D721Med (cell line): Measurements from ENCODE around the gene TFCP2L1.

Experiments used
- DNase-seq: peaks from one replicate; pipeline ENCODE4 v3.0.0; 2011; ENCODE audit warnings: low spot score; ENCODE audit not compliant: insufficient read length
- FAIRE-seq: peaks from 2 replicates; lab custom pipeline; 2011; peaks lifted over from hg19 to GRCh38; lab: Jason Lieb, UNC
- TF ChIP-seq, protein P1 (sequence below): IDR thresholded peaks from 2 replicates; pipeline ENCODE4 v1.5.1; 2012; ENCODE audit warnings: mild to moderate bottlenecking, control low read depth; ENCODE audit not compliant: insufficient read depth; ENCODE audit errors: missing control alignments

The TFCP2L1 gene

GRCh38 chr2:121254748-121255147, 30.3 kb downstream of the TFCP2L1 start:
- DNase-seq = no peak
- TF ChIP-seq, protein P1, sequence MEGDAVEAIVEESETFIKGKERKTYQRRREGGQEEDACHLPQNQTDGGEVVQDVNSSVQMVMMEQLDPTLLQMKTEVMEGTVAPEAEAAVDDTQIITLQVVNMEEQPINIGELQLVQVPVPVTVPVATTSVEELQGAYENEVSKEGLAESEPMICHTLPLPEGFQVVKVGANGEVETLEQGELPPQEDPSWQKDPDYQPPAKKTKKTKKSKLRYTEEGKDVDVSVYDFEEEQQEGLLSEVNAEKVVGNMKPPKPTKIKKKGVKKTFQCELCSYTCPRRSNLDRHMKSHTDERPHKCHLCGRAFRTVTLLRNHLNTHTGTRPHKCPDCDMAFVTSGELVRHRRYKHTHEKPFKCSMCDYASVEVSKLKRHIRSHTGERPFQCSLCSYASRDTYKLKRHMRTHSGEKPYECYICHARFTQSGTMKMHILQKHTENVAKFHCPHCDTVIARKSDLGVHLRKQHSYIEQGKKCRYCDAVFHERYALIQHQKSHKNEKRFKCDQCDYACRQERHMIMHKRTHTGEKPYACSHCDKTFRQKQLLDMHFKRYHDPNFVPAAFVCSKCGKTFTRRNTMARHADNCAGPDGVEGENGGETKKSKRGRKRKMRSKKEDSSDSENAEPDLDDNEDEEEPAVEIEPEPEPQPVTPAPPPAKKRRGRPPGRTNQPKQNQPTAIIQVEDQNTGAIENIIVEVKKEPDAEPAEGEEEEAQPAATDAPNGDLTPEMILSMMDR = no peak
- no peak for FAIRE-seq

DNA sequence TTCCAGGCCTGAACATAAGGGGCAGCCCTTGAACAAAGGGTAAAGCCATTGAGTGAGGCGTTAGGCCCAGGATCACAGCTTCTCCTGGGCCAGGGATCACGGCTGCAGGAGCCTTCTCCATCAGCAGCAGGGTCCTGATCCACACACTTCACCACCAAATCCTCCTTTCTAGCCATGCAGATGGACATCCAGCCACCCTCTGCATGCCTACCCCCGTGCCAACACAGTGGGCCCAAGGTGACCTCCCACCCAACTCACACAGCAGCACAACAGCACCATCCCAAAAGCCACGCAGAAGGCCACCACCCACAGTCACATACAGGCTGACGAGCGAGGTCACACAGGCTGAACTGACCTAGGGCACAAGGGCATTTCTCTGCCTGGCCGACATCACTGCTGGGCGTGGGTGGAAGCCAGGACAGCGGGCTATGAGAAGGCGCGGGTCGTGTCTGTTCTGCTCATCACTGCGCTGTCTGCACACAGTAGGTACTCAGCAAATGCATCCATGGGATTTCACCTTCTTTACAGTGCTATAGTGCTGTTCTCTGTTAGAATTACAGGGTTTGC, 31.2 kb downstream of the TFCP2L1 start:
- DNase-seq (no peak), FAIRE-seq (no peak)
- TF ChIP-seq, protein P1 = no peak

DNA sequence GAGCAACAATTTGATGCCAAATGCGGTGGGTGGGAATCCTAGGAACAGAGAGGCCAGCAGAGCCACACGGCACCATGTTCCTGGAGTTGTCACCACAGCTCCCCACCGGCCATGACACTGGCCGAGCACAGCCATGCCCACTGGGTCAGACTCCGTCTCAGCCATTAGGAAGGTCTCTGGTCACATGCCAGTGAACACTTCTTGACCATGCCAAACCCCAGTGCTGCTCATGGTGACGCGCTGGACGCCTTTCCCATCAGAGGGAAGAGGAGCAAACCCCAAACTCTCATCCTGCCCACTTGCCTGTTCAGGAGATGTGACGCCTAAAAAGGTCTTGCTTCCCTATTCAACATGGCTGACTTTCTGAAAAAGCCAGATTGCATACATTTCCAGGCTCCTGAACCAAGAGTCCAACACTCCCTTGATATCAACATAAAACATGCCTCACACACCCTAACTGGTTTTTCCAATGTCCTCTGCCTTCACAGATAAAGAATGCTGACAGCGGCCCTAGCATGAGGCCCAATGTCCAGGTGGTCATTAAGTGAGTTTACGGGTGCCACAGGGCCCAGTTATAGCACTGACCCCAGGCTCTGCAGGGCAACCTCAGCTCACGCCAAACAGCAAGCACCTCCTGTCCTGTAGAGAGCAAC, 31.9 kb downstream of the TFCP2L1 start:
- DNase-seq = no peak
- TF ChIP-seq, protein P1 = no peak
- no peak for FAIRE-seq

DNA sequence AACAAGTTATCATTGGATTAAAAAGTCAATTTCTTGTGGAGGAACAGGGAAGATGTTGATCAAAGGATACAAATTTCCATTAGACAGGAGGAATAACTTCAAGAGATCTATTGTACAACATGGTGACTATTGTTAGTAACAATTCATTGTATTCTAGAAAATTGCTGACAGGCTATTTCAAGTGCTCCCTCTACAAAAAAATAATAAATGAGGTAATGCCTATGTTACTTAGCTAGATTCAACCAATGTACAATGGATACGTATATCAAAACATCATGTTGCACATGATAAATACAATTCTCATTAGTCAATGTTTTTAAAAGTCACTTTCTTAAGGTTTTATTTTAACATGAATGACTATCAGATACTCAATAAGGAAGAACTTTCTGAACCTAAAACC, 33.5 kb downstream of the TFCP2L1 start:
- TF ChIP-seq, protein P1 = no peak
- no peak for FAIRE-seq

GRCh38 chr2:121248766-121249343, 36.1 kb downstream of the TFCP2L1 start:
- no peak for FAIRE-seq
- TF ChIP-seq, protein P1 = no peak
- DNase-seq = no peak

More for the DNA sequence above, 33.5 kb downstream of the TFCP2L1 start:
- no peak for DNase-seq

DNA sequence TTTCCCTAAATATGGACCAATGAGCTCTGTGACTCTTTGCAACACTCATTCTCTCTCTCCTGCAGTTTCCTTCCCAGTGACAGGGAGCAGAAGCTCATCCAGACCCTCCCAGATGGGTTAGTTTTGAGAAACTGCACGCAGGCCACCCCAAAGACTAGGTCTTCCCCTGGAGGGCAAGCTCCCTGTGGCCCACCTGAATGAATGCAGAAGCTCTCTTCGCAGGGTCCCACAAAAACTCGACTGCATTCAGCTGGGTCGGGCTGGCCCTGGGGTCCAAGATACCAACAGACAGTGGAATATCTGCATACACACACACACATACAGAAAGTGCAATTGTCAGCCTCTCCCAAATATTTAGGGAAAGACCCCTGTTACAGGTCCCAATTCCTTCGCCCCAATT, 37.0 kb downstream of the TFCP2L1 start:
- no peak for DNase-seq
- FAIRE-seq = no peak
- TF ChIP-seq, protein P1 = no peak

DNA sequence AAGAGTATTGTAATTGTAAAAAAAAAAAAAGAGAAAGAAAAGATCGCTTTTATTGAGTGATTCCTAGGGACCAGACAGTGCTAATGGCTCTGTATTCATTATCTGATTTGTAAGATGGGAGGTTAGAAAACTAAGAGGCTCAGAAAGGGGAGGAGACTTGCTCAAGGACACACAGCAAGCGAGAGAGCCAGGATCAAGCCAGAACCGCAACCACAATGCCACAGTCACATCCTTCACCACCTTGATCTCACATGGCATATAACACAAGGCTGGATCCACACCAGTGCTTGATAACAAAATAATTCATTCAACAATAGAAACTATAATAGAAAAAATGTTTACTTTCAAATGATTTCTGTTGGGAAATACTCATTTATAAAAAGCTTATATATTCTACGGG, 37.5 kb downstream of the TFCP2L1 start:
- TF ChIP-seq, protein P1 = no peak
- FAIRE-seq (no peak), DNase-seq (no peak)
